IMR-90 (cell line): ENCODE results near the gene PRAMEF12. TPM values are rescaled to one million over a fixed set of nuclear protein-coding genes. Genes with fewer than 3 reads are reported as not detected.

Experiments used
- ATAC-seq: fragments of 200-7000 bp; cut with Tn5 transposase; 2 replicates; pipeline ENCODE4 v1.9.1; 2020; ENCODE audit warnings: low read depth, mild to moderate bottlenecking, moderate library complexity
- BruUV-seq: library from RNA; stranded (reverse); fragments of 400-500 nt; replicated peaks from 2 replicates; lab custom pipeline; 2021; lab: Mats Ljungman, UMichigan
- CTCF ChIA-PET: fragments of 300-600 bp; formaldehyde crosslinking; extraction: SDS; loops from one replicate; lab custom pipeline; 2021; ENCODE audit warnings: antibody characterized with exemption; lab: Yijun Ruan, JAX
- POLR2A ChIA-PET: fragments of 300-600 bp; sonication (Branson Sonifier 250); formaldehyde crosslinking; loops from one replicate; lab custom pipeline; 2022; ENCODE audit warnings: antibody characterized with exemption; ENCODE audit not compliant: unreplicated experiment; lab: Charles Lee
- DNase-seq: peaks from one replicate; pipeline ENCODE4 v3.0.0; 2013
- H2AFZ ChIP-seq: replicated peaks from 2 replicates; pipeline ENCODE3; 2013; ENCODE audit warnings: low read length, mild to moderate bottlenecking; ENCODE audit not compliant: poor library complexity
- H2AK5ac ChIP-seq: 2 replicates; pipeline ENCODE4 v1.6.1; 2013; ENCODE audit warnings: low read depth, low read length, inconsistent platforms
- H2AK9ac ChIP-seq: replicated peaks from 2 replicates; pipeline ENCODE3; 2013; ENCODE audit warnings: mild to moderate bottlenecking, low read depth, low read length, moderate library complexity; ENCODE audit not compliant: poor library complexity
- H2BK120ac ChIP-seq: 2 replicates; pipeline ENCODE4 v1.6.1; 2013; ENCODE audit warnings: low read depth, low read length, inconsistent platforms
- H2BK15ac ChIP-seq: 3 replicates; pipeline ENCODE4 v1.6.1; 2013; ENCODE audit warnings: low read depth, low read length, inconsistent platforms
- H2BK20ac ChIP-seq: 2 replicates; pipeline ENCODE4 v1.6.1; 2013; ENCODE audit warnings: low read depth, mild to moderate bottlenecking, inconsistent platforms, low read length, moderate library complexity
- H2BK5ac ChIP-seq: 2 replicates; pipeline ENCODE4 v1.6.1; 2013; ENCODE audit warnings: mild to moderate bottlenecking, low read depth, low read length, inconsistent platforms; ENCODE audit not compliant: poor library complexity, severe bottlenecking
- H3K14ac ChIP-seq: replicated peaks from 2 replicates; pipeline ENCODE4 v1.6.1; 2013; ENCODE audit warnings: low read depth, low read length, inconsistent platforms
- H3K18ac ChIP-seq: 2 replicates; pipeline ENCODE4 v1.6.1; 2013; ENCODE audit warnings: low read depth, low read length, control low read depth
- H3K23ac ChIP-seq: 2 replicates; pipeline ENCODE4 v1.6.1; 2013; ENCODE audit warnings: low read depth, low read length, inconsistent platforms
- H3K27ac ChIP-seq: 2 replicates; pipeline ENCODE4 v1.5.1; 2013; ENCODE audit warnings: mild to moderate bottlenecking, control low read depth, low read length; ENCODE audit not compliant: insufficient read depth
- H3K27me3 ChIP-seq: 2 replicates; pipeline ENCODE4 v1.6.1; 2013; ENCODE audit warnings: low read length; ENCODE audit not compliant: control insufficient read depth, insufficient read depth
- H3K36me3 ChIP-seq: 2 replicates; pipeline ENCODE4 v1.6.1; 2013; ENCODE audit warnings: low read length, mixed read lengths; ENCODE audit not compliant: control insufficient read depth, insufficient read depth
- H3K4ac ChIP-seq: 2 replicates; pipeline ENCODE4 v1.6.1; 2013; ENCODE audit warnings: low read depth, low read length, inconsistent platforms
- H3K4me1 ChIP-seq: 2 replicates; pipeline ENCODE4 v1.6.1; 2013; ENCODE audit warnings: low read length, mixed read lengths; ENCODE audit not compliant: control insufficient read depth, insufficient read depth
- H3K4me2 ChIP-seq: 2 replicates; pipeline ENCODE4 v1.6.1; 2013; ENCODE audit warnings: low read depth, mild to moderate bottlenecking, control low read depth, low read length, moderate library complexity
- H3K4me3 ChIP-seq: 2 replicates; pipeline ENCODE4 v1.5.1; 2013; ENCODE audit warnings: low read depth, mild to moderate bottlenecking, control low read depth, low read length, moderate library complexity; ENCODE audit not compliant: insufficient read depth
- H3K56ac ChIP-seq: 2 replicates; pipeline ENCODE4 v1.6.1; 2013; ENCODE audit warnings: low read length, inconsistent platforms; ENCODE audit not compliant: insufficient read depth; ENCODE audit errors: extremely low read depth
- H3K79me1 ChIP-seq, 2 experiments: 2 replicates each; pipeline ENCODE4 v1.6.1; 2013; ENCODE audit warnings: low read length in 2 of 2, inconsistent platforms in 1 of 2, low read depth in 1 of 2
- H3K9ac ChIP-seq: 2 replicates; pipeline ENCODE4 v1.6.1; 2013; ENCODE audit warnings: low read depth, low read length, control low read depth
- H3K9me1 ChIP-seq: 2 replicates; pipeline ENCODE4 v1.6.1; 2013; ENCODE audit warnings: low read length, inconsistent platforms; ENCODE audit not compliant: insufficient read depth
- H3K9me3 ChIP-seq: 2 replicates; pipeline ENCODE4 v1.6.1; 2013; ENCODE audit warnings: low read length; ENCODE audit not compliant: control insufficient read depth, insufficient read depth
- H4K20me1 ChIP-seq: 2 replicates; pipeline ENCODE4 v1.6.1; 2013; ENCODE audit warnings: low read length, inconsistent platforms; ENCODE audit not compliant: insufficient read depth
- H4K5ac ChIP-seq: 2 replicates; pipeline ENCODE4 v1.6.1; 2013; ENCODE audit warnings: mild to moderate bottlenecking, low read depth, low read length, control low read depth
- H4K8ac ChIP-seq, 2 experiments: 2 replicates each; pipeline ENCODE4 v1.6.1; 2013; ENCODE audit warnings: low read depth in 2 of 2, low read length in 2 of 2, control low read depth in 1 of 2, inconsistent platforms in 1 of 2
- H4K91ac ChIP-seq: 2 replicates; pipeline ENCODE4 v1.6.1; 2013; ENCODE audit warnings: low read depth, low read length, inconsistent platforms; ENCODE audit not compliant: insufficient read depth
- BHLHE40 ChIP-seq: fragments of 150-350 bp; IDR thresholded peaks from 2 replicates; pipeline ENCODE4 v1.6.1; 2016; ENCODE audit warnings: mild to moderate bottlenecking, low read depth, low read length
- CEBPB ChIP-seq: IDR thresholded peaks from 2 replicates; pipeline ENCODE4 v1.6.1; 2012; ENCODE audit warnings: low read depth, low read length, improper control_type of control experiment
- CHD1 ChIP-seq: IDR thresholded peaks from 2 replicates; pipeline ENCODE4 v1.6.1; 2012; ENCODE audit warnings: low read depth, low read length, improper control_type of control experiment
- FOS ChIP-seq: fragments of 150-350 bp; IDR thresholded peaks from 2 replicates; pipeline ENCODE4 v1.6.1; 2016; ENCODE audit warnings: low read depth, low read length
- MAFK ChIP-seq: IDR thresholded peaks from 2 replicates; pipeline ENCODE4 v1.6.1; 2012; ENCODE audit warnings: low read depth, low read length, improper control_type of control experiment
- MAZ ChIP-seq: IDR thresholded peaks from 2 replicates; pipeline ENCODE4 v1.6.1; 2012; ENCODE audit warnings: low read depth, mild to moderate bottlenecking, low read length, improper control_type of control experiment, moderate library complexity, borderline replicate concordance
- MXI1 ChIP-seq: IDR thresholded peaks from 2 replicates; pipeline ENCODE4 v1.6.1; 2012; ENCODE audit warnings: low read depth, mild to moderate bottlenecking, low read length, moderate library complexity, borderline replicate concordance
- NFE2L2 ChIP-seq: fragments of 150-350 bp; IDR thresholded peaks from 2 replicates; pipeline ENCODE4 v1.6.1; 2016; ENCODE audit warnings: low read depth, mild to moderate bottlenecking, low read length
- POLR2A ChIP-seq: IDR thresholded peaks from 2 replicates; pipeline ENCODE4 v1.6.1; 2012; ENCODE audit warnings: mild to moderate bottlenecking, low read depth, low read length
- RAD21 ChIP-seq: IDR thresholded peaks from 2 replicates; pipeline ENCODE4 v1.6.1; 2012; ENCODE audit warnings: low read length, improper control_type of control experiment
- RCOR1 ChIP-seq: IDR thresholded peaks from 2 replicates; pipeline ENCODE4 v1.6.1; 2012; ENCODE audit warnings: mild to moderate bottlenecking, low read length, improper control_type of control experiment; ENCODE audit not compliant: insufficient replicate concordance
- RFX5 ChIP-seq: IDR thresholded peaks from 2 replicates; pipeline ENCODE4 v1.8.0; 2012; ENCODE audit warnings: low read depth, mild to moderate bottlenecking, low read length, moderate library complexity
- SMC3 ChIP-seq: fragments of 150-350 bp; IDR thresholded peaks from 2 replicates; pipeline ENCODE4 v1.6.1; 2016; ENCODE audit warnings: low read depth, mild to moderate bottlenecking, antibody characterized with exemption, low read length, moderate library complexity
- WGBS, 2 experiments: methylation state at CpG; one replicate each; pipeline versions ENCODE4 v1.1.5 to v1.1.7; 2013; ENCODE audit warnings: missing lambda C conversion rate in 2 of 2; ENCODE audit not compliant: insufficient read length in 1 of 2; ENCODE audit errors: extremely low coverage in 2 of 2; 5-methylcytosine and 5-hydroxymethylcytosine counted together
- dilution Hi-C: fragments of 300-500 bp; cut with HindIII; formaldehyde crosslinking; loops from one replicate; pipeline ENCODE4 v1.14.3; 2018; ENCODE audit warnings: low sequenced_read_pairs; ENCODE audit not compliant: unreplicated experiment
- in situ Hi-C: fragments of 300-500 bp; cut with MboI; formaldehyde crosslinking; loops from 3 replicates; pipeline ENCODE4 v1.14.3; 2019; ENCODE audit warnings: low sequenced_read_pairs, inconsistent platforms, mixed read lengths
- intact Hi-C: fragments of 100-400 bp; cut with micrococcal nuclease; formaldehyde crosslinking; loops from 2 replicates; pipeline ENCODE4 v1.10.0; 2022
- polyA plus RNA-seq, 3 experiments: library from polyadenylated mRNA; depleted of rRNA; stranded (reverse); fragments of >200 nt; gene quantifications; 2 replicates each; pipeline ENCODE4 v1.2.3, GENCODE V29; 2012; ENCODE audit warnings: low replicate concordance in 1 of 3
- total RNA-seq: library from RNA; depleted of rRNA; stranded (reverse); fragments of >200 nt; gene quantifications from 2 replicates; pipeline ENCODE4 v1.2.3, GENCODE V29; 2012
- TF ChIP-seq, protein P1 (sequence below): conservative IDR thresholded peaks from 2 replicates; pipeline ENCODE4 v1.5.1; 2012; ENCODE audit warnings: mild to moderate bottlenecking, low read depth, low read length, improper control_type of control experiment
- TF ChIP-seq, protein P2 (sequence below): fragments of 150-350 bp; IDR thresholded peaks from 2 replicates; pipeline ENCODE4 v1.6.1; 2017; ENCODE audit warnings: mild to moderate bottlenecking, antibody characterized with exemption, low read length, low read depth
- TF ChIP-seq, protein P3 (sequence below): fragments of 150-350 bp; IDR thresholded peaks from 2 replicates; pipeline ENCODE4 v1.6.1; 2016; ENCODE audit warnings: low read depth, mild to moderate bottlenecking, low read length, moderate library complexity, borderline replicate concordance

The PRAMEF12 gene
- total and polyA plus RNA-seq, 2 of the 4 experiments (the other 2 are of a cell fraction) = not detected

DNA sequence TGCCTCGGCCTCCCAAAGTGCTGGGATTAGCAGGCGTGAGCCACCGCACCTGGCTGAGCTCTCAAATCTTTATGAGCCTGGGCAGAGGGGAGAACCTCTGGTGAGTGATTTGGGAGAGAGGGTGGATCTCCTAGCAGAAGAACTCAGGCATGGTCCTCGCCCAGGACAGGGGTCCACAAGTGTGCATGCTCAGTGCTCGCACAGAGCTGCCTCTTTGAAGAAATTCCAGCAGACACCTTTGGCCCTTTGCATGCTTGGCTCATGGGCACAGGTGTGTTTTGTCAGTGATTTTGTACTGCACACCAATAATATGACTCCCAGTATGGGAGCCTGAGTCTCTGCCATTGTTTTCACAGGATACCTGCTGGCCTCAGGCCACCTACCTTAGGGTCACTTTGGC, 11.8 kb upstream of the PRAMEF12 start:
- Histone ChIP-seq H2AK9ac (no peak overlapping the region), H3K9me1 (no peaks in the 10 kb centered on the region), H3K4me3 (no peak overlapping the region), H4K8ac (no peak overlapping the region), H3K14ac (no peak overlapping the region), H3K4me1 (no peaks in the 10 kb centered on the region), H3K9me3 (peaks cover 24% of the 10 kb centered on the region), H2BK20ac (no peak overlapping the region), H4K5ac (no peak overlapping the region), H2BK5ac (no peak overlapping the region), H2AK5ac (no peak overlapping the region), H2BK15ac (no peak overlapping the region), H3K79me1 (no peaks in the 10 kb centered on the region), H3K23ac (no peak overlapping the region), H4K91ac (no peak overlapping the region), H2AFZ (no peak overlapping the region), H3K36me3 (no peaks in the 10 kb centered on the region), H3K4me2 (no peak overlapping the region), H3K27ac (no peak overlapping the region), H3K9ac (no peak overlapping the region), H2BK120ac (no peak overlapping the region), H3K27me3 (no peaks in the 10 kb centered on the region), H3K4ac (no peak overlapping the region), H4K20me1 (no peaks in the 10 kb centered on the region), H3K18ac (no peak overlapping the region), H3K56ac (no peak overlapping the region)
- CTCF ChIA-PET = no interaction called here
- dilution Hi-C loops (no loop called here), in situ Hi-C loops (no loop called here), intact Hi-C loops (no loop called here)
- ATAC-seq (no peak), DNase-seq (no peak)
- no peak for TF ChIP-seq BHLHE40
- TF ChIP-seq CEBPB = no peak
- TF ChIP-seq NFE2L2 = no peak
- no peak for TF ChIP-seq FOS
- no peak for TF ChIP-seq POLR2A
- TF ChIP-seq, protein P1, sequence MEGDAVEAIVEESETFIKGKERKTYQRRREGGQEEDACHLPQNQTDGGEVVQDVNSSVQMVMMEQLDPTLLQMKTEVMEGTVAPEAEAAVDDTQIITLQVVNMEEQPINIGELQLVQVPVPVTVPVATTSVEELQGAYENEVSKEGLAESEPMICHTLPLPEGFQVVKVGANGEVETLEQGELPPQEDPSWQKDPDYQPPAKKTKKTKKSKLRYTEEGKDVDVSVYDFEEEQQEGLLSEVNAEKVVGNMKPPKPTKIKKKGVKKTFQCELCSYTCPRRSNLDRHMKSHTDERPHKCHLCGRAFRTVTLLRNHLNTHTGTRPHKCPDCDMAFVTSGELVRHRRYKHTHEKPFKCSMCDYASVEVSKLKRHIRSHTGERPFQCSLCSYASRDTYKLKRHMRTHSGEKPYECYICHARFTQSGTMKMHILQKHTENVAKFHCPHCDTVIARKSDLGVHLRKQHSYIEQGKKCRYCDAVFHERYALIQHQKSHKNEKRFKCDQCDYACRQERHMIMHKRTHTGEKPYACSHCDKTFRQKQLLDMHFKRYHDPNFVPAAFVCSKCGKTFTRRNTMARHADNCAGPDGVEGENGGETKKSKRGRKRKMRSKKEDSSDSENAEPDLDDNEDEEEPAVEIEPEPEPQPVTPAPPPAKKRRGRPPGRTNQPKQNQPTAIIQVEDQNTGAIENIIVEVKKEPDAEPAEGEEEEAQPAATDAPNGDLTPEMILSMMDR = no peak
- TF ChIP-seq MXI1 = no peak
- TF ChIP-seq, protein P2, sequence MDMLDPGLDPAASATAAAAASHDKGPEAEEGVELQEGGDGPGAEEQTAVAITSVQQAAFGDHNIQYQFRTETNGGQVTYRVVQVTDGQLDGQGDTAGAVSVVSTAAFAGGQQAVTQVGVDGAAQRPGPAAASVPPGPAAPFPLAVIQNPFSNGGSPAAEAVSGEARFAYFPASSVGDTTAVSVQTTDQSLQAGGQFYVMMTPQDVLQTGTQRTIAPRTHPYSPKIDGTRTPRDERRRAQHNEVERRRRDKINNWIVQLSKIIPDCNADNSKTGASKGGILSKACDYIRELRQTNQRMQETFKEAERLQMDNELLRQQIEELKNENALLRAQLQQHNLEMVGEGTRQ = no peak
- TF ChIP-seq MAZ = no peak
- no peak for TF ChIP-seq MAFK
- TF ChIP-seq, protein P3, sequence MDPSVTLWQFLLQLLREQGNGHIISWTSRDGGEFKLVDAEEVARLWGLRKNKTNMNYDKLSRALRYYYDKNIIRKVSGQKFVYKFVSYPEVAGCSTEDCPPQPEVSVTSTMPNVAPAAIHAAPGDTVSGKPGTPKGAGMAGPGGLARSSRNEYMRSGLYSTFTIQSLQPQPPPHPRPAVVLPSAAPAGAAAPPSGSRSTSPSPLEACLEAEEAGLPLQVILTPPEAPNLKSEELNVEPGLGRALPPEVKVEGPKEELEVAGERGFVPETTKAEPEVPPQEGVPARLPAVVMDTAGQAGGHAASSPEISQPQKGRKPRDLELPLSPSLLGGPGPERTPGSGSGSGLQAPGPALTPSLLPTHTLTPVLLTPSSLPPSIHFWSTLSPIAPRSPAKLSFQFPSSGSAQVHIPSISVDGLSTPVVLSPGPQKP = no peak
- no peak for TF ChIP-seq SMC3
- no peak for TF ChIP-seq RFX5
- TF ChIP-seq RCOR1 = no peak
- TF ChIP-seq CHD1 = no peak
- TF ChIP-seq RAD21 = no peak
- POLR2A ChIA-PET = no interaction called here
- BruUV-seq = no TSS peak
- WGBS, 2 experiments = 75% methylated on average over 3 of the region's 5 CpGs; no CpG with 5 or more reads in 1 of the 2 experiments
